Spleen (tissue), 11 donors: Measurements from ENCODE around the gene TMEM120B. TPM values are rescaled to one million over a fixed set of nuclear protein-coding genes. Genes with fewer than 3 reads are reported as not detected.
"Not testable (repeated sequence)": the region's sequence is repeated elsewhere in the genome, so short reads cannot be mapped to it uniquely, and the experiment has no call there.

ENCODE experiments used
- DNase-seq: peaks from one replicate; pipeline ENCODE4 v3.0.0-alpha.2; 2020
- H3K27ac ChIP-seq, 8 donors: fragments of 200-600 bp; sonication (generic) in 7 of 8; 1 replicate in 4 of 8; 2 replicates in 4 of 8; pipeline versions ENCODE4 v1.5.0 to v1.8.0; 2016 to 2021; ENCODE audit warnings: inconsistent platforms in 4 of 8, mild to moderate bottlenecking in 4 of 8, moderate library complexity in 1 of 8
- H3K27me3 ChIP-seq, 7 donors: fragments of 200-600 bp; sonication (generic) in 6 of 7; replicated peaks in 1 of 7; 1 replicate in 4 of 7; 2 replicates in 3 of 7; pipeline versions ENCODE4 v1.5.0 to v1.8.0; 2016 to 2021; ENCODE audit warnings: inconsistent platforms in 3 of 7, mild to moderate bottlenecking in 1 of 7
- H3K36me3 ChIP-seq, 6 donors: fragments of 200-600 bp; sonication (generic) in 5 of 6; 1 replicate in 4 of 6; 2 replicates in 2 of 6; pipeline versions ENCODE4 v1.5.0 to v1.8.0; 2016 to 2021; ENCODE audit warnings: inconsistent platforms in 2 of 6
- H3K4me1 ChIP-seq, 6 donors: fragments of 200-600 bp; sonication (generic) in 5 of 6; 1 replicate in 3 of 6; 2 replicates in 3 of 6; pipeline versions ENCODE4 v1.5.0 to v1.8.0; 2016 to 2021; ENCODE audit warnings: inconsistent platforms in 3 of 6
- H3K4me3 ChIP-seq, 8 donors: fragments of 200-600 bp; sonication (generic) in 7 of 8; 1 replicate in 4 of 8; 2 replicates in 4 of 8; pipeline versions ENCODE4 v1.5.0 to v1.8.0; 2016 to 2021; ENCODE audit warnings: inconsistent platforms in 4 of 8, mild to moderate bottlenecking in 4 of 8, moderate library complexity in 2 of 8
- H3K9me3 ChIP-seq, 8 donors: fragments of 200-600 bp; sonication (generic) in 7 of 8; 1 replicate in 4 of 8; 2 replicates in 4 of 8; pipeline versions ENCODE4 v1.5.0 to v1.8.0; 2016 to 2021; ENCODE audit warnings: inconsistent platforms in 4 of 8
- CTCF ChIP-seq, 11 experiments: fragments of 200-600 bp in 7 of 11; fragments of 450-650 bp in 4 of 11; sonication (generic) in 4 of 11; IDR thresholded peaks in 8 of 11; conservative IDR thresholded peaks in 3 of 11; 1 replicate in 7 of 11; 2 replicates in 4 of 11; pipeline versions ENCODE4 v1.4.0 to v1.8.0; 2016 to 2021; ENCODE audit warnings: antibody characterized with exemption in 11 of 11, inconsistent platforms in 4 of 11, mild to moderate bottlenecking in 1 of 11
- POLR2A ChIP-seq, 3 donors: fragments of 450-650 bp; IDR thresholded peaks; one replicate each; pipeline ENCODE4 v1.5.1; 2017; ENCODE audit warnings: antibody characterized with exemption in 3 of 3, mild to moderate bottlenecking in 1 of 3
- POLR2AphosphoS5 ChIP-seq, 3 donors: sonication (generic); formaldehyde crosslinking; IDR thresholded peaks; one replicate each; pipeline ENCODE4 v1.5.1; 2017; ENCODE audit warnings: antibody characterized with exemption in 3 of 3
- WGBS, 5 donors: extraction: QIAGEN DNeasy Blood & Tissue Kit in 3 of 5; methylation state at CpG; one replicate each; pipeline versions ENCODE4 v1.1.5 to v1.1.7; 2013 to 2018; 5-methylcytosine and 5-hydroxymethylcytosine counted together
- intact Hi-C: fragments of 100-400 bp; cut with DNase I; formaldehyde crosslinking; loops from one replicate; pipeline ENCODE4 v1.15.0; 2023; ENCODE audit warnings: low total_unique reads
- polyA plus RNA-seq, 3 donors: library from polyadenylated mRNA; stranded (reverse); fragments of 200-250 nt; gene quantifications; one replicate each; pipeline ENCODE4 v1.2.1, GENCODE V29; 2013
- total RNA-seq, 7 donors: library from RNA; depleted of rRNA in 3 of 7; stranded (reverse); fragments of >200 nt in 3 of 7; fragmentation: NEBNext Ultra II Directional in 4 of 7; extraction: Animal tissue kit (Norgen Biotek cat#: 25700) in 4 of 7; gene quantifications; one replicate each; pipeline versions ENCODE4 v1.1.0 to v1.2.1, GENCODE V29; 2016 to 2021
- donor health status: healthy with polysubstance abuse.
- donor health status: DM: no; HTN: no; CAD: no; lungs with moderate emphysema.
- donor health status: DM: no; HTN: no; CAD: no.
- donor health status: Bipolar disorder and iron deficiency.
- donor health status: healthy.
- donor health status: DM: no; HTN: no; CAD: no.
- donor health status: DM: yes; HTN: yes; CAD: no.

Gene TMEM120B
- total and polyA plus RNA-seq, 10 donors = 2.9 to 8.9 (median 5.8) TPM

GRCh38 chr12:121669521-121669900 is 43.0 kb upstream of the TMEM120B start, which contains the start of gene MORN3:
TSS of gene MORN3 (minus strand) at chr12:121669654. CDS start at chr12:121669483, 171 bp downstream.
- intact Hi-C loops = no loop called here
- Histone ChIP-seq H3K27me3 (no peaks in the 10 kb centered on the region), H3K27ac (no peak within 1 kb of the TSS), H3K36me3 (peaks cover 0 to 27% (median 0%) of the 10 kb centered on the region in 6 donors), H3K4me3 (no peak within 1 kb of the TSS), H3K4me1 (peaks cover 9 to 77% (median 45%) of the 10 kb centered on the region in 6 donors), H3K9me3 (no peaks in the 10 kb centered on the region)
- no peak for DNase-seq
- WGBS, 5 donors = 95 to 99% (median 98%) methylated on average over 5 of the region's 5 CpGs
- no peak for TF ChIP-seq POLR2A (IDR thresholded peaks at IDR 0.05)

DNA sequence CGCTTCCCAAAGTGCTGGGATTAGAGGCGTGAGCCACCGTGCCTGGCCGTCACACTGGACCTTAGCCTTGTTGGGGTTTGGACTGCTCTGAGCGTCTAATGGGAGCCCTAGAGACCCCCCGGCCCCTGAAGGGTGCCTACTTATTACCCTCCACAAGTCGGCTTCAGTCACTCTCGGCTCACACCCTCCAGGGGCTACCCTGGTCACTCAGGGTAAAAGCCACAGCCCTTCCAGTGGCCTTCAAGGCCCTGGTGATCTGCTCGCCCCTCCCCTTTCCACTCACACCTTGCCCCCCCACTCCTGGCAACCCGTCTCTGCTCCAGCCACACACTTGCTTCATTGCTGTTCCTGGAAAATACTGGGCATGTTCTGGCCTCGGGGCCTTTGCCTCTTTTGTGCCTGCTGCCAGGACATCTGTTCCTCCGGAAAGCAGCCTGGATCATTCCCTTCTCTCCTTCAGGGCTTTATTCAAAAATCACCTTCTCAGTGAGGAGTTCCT is 39.5 kb upstream of the TMEM120B start:
- peaks cover 0 to 11% (median 0%) of the 10 kb centered on the region in 6 donors for H3K36me3 ChIP-seq
- peak overlapping the region; percentile 38 to 85 (median 80) for H3K27ac ChIP-seq
- peak overlapping the region in 7 of 8 donors; percentile 43 to 73 (median 57) for H3K4me3 ChIP-seq
- no peak for TF ChIP-seq POLR2A (IDR thresholded peaks at IDR 0.05)
- no peak for TF ChIP-seq CTCF (IDR thresholded peaks at IDR 0.05 in 8 of 11, conservative IDR thresholded peaks at IDR 0.05 in 3 of 11)
- DNase-seq = no peak
- intact Hi-C loops = no loop called here
- no peaks in the 10 kb centered on the region for H3K27me3 ChIP-seq
- H3K4me1 ChIP-seq = peaks cover 0 to 41% (median 23%) of the 10 kb centered on the region in 6 donors
- 59 to 76% (median 72%) methylated on average over 12 of the region's 12 CpGs for WGBS, 5 donors
- H3K9me3 ChIP-seq = no peaks in the 10 kb centered on the region

- Histone ChIP-seq H3K27me3 (no peaks in the 10 kb centered on the region), H3K27ac (no peak overlapping the region), H3K4me1 (peaks cover 0 to 24% (median 18%) of the 10 kb centered on the region in 6 donors), H3K4me3 (no peak overlapping the region), H3K9me3 (no peaks in the 10 kb centered on the region), H3K36me3 (no peaks in the 10 kb centered on the region)
- DNase-seq = no peak
- TF ChIP-seq POLR2A (IDR thresholded peaks at IDR 0.05) = no peak
- intact Hi-C loops = no loop called here
- 93 to 99% (median 96%) methylated on average over 5 of the region's 5 CpGs for WGBS, 5 donors
These were observed 36.4 kb upstream of the TMEM120B start for GRCh38 chr12:121676190-121676589.

GRCh38 chr12:121678305-121678704 is 34.2 kb upstream of the TMEM120B start:
- Histone ChIP-seq H3K4me1 (peaks cover 0 to 17% (median 4%) of the 10 kb centered on the region in 6 donors), H3K27me3 (no peaks in the 10 kb centered on the region), H3K9me3 (no peaks in the 10 kb centered on the region), H3K36me3 (no peaks in the 10 kb centered on the region), H3K4me3 (no peak overlapping the region), H3K27ac (no peak overlapping the region)
- intact Hi-C loops = no loop called here
- no peak for DNase-seq
- TF ChIP-seq POLR2A (IDR thresholded peaks at IDR 0.05) (no peak), CTCF (IDR thresholded peaks at IDR 0.05 in 8 of 11, conservative IDR thresholded peaks at IDR 0.05 in 3 of 11) (no peak), POLR2AphosphoS5 (IDR thresholded peaks at IDR 0.05) (no peak)
- 70 to 79% (median 74%) methylated on average over 3 of the region's 3 CpGs for WGBS, 5 donors

DNA sequence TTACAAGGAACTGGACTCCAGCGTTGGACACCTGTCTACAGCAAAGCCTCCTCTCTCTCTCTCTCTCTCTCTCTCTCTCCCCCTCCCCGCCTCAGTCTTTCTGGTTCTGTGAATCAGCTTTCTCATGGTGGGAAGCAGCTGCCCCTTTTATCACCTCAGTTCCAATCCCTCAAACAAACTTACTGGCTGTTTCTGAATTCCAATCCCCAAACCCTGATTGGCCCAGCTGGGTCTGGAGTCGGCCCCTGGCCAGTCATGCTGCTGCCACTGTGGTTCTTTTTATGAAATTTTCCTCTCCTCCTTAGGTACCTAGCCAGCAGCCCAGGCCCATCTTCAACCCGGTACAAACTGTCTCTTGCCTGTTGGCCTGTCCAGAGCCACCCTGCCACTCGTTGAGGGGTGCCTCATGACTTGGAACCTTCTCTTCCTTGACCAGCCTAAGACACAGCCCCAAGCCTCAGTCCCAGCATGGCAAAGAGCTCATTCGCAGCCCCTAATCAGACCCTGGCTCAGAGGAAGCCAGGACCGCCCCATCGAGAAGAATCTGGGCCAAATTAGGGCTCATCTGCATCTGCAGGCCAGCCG is 33.7 kb upstream of the TMEM120B start:
- peaks cover 0 to 17% (median 4%) of the 10 kb centered on the region in 6 donors for H3K4me1 ChIP-seq
- no peak overlapping the region for H3K4me3 ChIP-seq
- TF ChIP-seq POLR2AphosphoS5 (IDR thresholded peaks at IDR 0.05) = no peak
- TF ChIP-seq POLR2A (IDR thresholded peaks at IDR 0.05) = no peak
- no peak for TF ChIP-seq CTCF (IDR thresholded peaks at IDR 0.05 in 8 of 11, conservative IDR thresholded peaks at IDR 0.05 in 3 of 11)
- WGBS, 5 donors = 77 to 81% (median 79%) methylated on average over 9 of the region's 9 CpGs
- DNase-seq = no peak
- no peaks in the 10 kb centered on the region for H3K27me3 ChIP-seq
- intact Hi-C loops = no loop called here
- no peaks in the 10 kb centered on the region for H3K9me3 ChIP-seq
- H3K36me3 ChIP-seq = no peaks in the 10 kb centered on the region
- no peak overlapping the region for H3K27ac ChIP-seq

DNA sequence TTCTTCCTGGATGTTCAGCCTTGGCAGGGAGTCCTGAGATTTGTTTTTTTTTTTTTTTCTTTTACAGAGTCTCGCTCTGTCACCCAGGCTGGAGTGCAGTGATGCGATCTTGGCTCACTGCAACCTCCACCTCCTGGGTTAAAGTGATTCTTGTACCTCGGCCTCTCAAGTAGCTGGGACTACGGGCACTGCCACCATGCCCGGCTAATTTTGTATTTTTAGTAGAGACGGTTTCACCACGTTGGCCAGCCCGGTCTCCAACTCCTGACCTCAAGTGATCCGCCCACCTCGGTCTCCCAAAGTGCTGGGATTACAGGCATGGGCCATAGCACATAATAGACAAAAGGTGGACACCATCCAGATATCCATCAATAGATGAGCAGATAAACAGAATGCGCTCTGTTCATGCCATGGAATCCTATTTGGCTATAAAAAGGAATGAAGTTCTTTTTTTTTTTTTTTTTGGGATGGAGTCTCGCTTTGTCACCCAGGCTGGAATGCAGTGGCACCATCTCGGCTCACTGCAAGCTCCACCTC is 32.8 kb upstream of the TMEM120B start:
- H3K27ac ChIP-seq, H3K4me3 ChIP-seq, H3K27me3 ChIP-seq, DNase-seq, H3K36me3 ChIP-seq, H3K9me3 ChIP-seq: not testable (repeated sequence)
- H3K4me1 ChIP-seq = peaks cover 0 to 17% (median 4%) of the 10 kb centered on the region in 6 donors
- intact Hi-C loops = loop anchor here (5.0 kb wide), 1 partner anchor 127 kb away; no protein-coding TSS in a partner anchor
- WGBS, 5 donors = 90 to 94% (median 93%) methylated on average over 13 of the region's 13 CpGs
